GM10266 (cell line): ENCODE measurements around the gene GNS.
A peak's percentile ranks its signal among the peaks of the same experiment; 100 is the strongest.

Experiments
- DNase-seq: peaks from one replicate; pipeline ENCODE4 v3.0.0; 2012; ENCODE audit errors: extremely low spot score
- TF ChIP-seq, protein P1 (sequence below): IDR thresholded peaks from 2 replicates; pipeline ENCODE4 v1.5.1; 2012; ENCODE audit warnings: mild to moderate bottlenecking, low read depth; ENCODE audit not compliant: control insufficient read depth, insufficient read depth; ENCODE audit errors: missing control alignments

Gene GNS

DNA sequence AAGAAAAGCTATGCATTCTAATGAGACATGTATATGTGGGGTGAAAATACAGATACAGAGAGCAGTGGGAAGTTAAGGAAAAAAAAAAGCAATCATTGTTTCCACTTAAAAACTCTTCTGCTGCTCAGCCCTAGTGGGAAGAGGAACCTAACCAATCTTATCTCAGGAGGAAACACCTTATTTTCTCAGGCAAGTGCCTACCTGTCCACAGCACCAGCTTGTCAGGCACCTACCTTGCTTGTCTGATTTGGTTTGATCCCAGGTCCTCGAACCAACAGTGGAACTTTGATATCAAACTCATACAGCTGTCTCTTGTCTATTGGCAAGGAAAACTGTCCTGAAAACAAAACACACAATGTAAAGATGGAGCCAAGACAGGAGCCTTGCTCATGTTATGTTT, 22.4 kb downstream of the GNS start:
- TF ChIP-seq, protein P1, sequence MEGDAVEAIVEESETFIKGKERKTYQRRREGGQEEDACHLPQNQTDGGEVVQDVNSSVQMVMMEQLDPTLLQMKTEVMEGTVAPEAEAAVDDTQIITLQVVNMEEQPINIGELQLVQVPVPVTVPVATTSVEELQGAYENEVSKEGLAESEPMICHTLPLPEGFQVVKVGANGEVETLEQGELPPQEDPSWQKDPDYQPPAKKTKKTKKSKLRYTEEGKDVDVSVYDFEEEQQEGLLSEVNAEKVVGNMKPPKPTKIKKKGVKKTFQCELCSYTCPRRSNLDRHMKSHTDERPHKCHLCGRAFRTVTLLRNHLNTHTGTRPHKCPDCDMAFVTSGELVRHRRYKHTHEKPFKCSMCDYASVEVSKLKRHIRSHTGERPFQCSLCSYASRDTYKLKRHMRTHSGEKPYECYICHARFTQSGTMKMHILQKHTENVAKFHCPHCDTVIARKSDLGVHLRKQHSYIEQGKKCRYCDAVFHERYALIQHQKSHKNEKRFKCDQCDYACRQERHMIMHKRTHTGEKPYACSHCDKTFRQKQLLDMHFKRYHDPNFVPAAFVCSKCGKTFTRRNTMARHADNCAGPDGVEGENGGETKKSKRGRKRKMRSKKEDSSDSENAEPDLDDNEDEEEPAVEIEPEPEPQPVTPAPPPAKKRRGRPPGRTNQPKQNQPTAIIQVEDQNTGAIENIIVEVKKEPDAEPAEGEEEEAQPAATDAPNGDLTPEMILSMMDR = no peak
- no peak for DNase-seq

DNA sequence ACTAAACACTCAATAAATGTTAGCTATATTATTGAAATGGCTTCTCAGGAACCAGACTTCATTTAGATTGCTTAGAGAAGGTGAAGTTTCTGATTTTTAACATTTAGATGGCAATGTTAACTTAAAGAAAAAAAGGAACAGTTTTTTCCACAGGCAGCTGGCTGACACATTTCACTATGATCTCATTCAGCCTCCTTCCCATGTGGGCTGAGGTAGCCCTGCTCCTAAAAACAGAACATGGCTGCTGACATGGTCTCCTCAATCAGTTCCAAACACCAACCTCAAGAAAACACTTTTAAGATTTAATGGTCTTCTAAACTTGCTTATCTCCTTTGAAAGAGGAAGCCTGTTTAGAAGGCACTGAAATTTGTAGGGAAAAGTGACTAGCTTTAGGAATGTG, 23.8 kb downstream of the GNS start:
- TF ChIP-seq, protein P1 = no peak
- DNase-seq = no peak

- TF ChIP-seq, protein P1 = no peak
- DNase-seq = no peak
Observed at GRCh38 chr12:64733857-64734256, 25.3 kb downstream of the GNS start.

DNA sequence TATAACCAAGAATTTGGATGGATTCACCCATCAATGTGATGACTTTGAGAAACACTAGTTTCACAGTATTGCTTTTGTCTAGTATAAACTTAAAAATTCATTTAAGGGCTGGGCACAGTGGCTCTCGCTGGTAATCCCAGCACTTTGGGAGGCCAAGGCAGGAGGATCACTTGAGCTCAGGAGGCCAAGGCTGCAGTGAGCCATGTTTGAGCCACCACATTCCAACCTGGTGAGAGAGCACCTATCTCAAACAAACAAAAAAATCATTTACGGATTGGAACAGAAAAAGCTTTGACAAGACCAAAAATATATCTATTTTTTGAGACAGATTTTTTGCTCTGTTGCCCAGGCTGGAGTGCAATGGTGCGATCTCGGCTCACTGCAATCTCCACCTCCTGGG, 27.5 kb downstream of the GNS start:
- DNase-seq = no peak
- TF ChIP-seq, protein P1 = no peak

GRCh38 chr12:64730588-64730969, 28.6 kb downstream of the GNS start:
- DNase-seq = no peak
- TF ChIP-seq, protein P1 = no peak

- TF ChIP-seq, protein P1 = no peak
- peak; percentile 11 for DNase-seq
Observed at GRCh38 chr12:64729909-64730587, 29.2 kb downstream of the GNS start.

DNA sequence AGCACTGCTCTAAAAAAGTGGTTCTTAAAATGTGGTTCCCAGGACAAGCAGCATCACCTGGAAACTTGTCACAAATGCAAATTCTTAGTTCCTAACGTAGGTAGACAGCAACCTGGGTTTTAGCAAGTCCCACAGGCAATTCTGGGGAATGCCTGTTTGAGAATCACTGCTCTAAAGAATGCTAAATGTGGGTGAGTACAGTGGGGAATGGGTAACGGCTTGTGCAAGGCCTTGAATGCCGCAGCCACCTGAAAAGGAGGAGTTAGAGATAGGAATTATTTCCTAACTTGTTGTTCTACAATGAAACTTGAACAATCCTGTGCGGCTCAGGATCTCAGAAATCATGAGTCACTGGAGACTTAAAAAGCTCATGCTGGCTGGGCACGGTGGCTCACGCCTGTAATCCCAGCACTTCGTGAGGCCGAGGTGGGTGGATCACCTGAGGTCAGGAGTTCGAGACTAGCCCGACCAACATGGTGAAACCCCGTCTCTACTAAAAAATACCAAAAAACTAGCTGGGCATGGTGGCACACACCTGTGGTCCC, 34.9 kb downstream of the GNS start:
- TF ChIP-seq, protein P1 = no peak
- no peak for DNase-seq
